ENCODE data around the gene CBL. TPM values are rescaled to one million over a fixed set of nuclear protein-coding genes. Genes with fewer than 3 reads are reported as not detected.
"Not testable (repeated sequence)": the region's sequence is repeated elsewhere in the genome, so short reads cannot be mapped to it uniquely, and the experiment has no call there.

Gene CBL
- 42.0 and 42.1 TPM in 2 replicates for total RNA-seq

- intact Hi-C loops (cut with micrococcal nuclease): loop anchor here (1.0 to 5.0 kb wide), 13 partner anchors 36 to 769 kb away; partner anchors contain the start of genes HINFP, HYOU1, KMT2A and NLRX1
These were observed at the start of gene CBL for GRCh38 chr11:119205574-119206510. CBL (plus strand) TSS chr11:119206339; CDS start chr11:119206418, 79 bp downstream.

GRCh38 chr11:119156496-119156895 lies 49.6 kb upstream of the CBL start:
- intact Hi-C loops (cut with micrococcal nuclease): no loop called here

DNA sequence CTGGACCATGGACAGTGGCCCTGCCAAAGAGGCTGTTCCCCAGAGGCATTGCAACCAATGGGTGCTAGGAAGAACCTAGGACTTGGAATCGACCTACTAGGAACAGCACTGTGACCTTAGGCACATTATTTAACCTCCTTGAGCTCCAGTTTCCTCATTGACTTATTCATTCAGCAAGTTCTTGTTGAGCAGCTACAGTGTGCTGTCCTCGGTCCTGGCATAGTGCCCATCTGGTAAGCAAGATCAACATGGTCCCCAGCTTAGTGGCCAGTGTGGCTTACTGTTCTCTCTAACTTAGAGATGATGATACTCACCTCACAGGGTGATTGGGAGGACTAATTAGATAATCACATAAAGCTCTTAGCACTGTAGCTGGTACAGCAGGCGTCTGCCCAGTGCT lies 49.1 kb upstream of the CBL start:
- intact Hi-C loops (cut with micrococcal nuclease): no loop called here

- intact Hi-C loops (cut with micrococcal nuclease): no loop called here
These were observed 47.7 kb upstream of the CBL start for GRCh38 chr11:119158467-119158866.

DNA sequence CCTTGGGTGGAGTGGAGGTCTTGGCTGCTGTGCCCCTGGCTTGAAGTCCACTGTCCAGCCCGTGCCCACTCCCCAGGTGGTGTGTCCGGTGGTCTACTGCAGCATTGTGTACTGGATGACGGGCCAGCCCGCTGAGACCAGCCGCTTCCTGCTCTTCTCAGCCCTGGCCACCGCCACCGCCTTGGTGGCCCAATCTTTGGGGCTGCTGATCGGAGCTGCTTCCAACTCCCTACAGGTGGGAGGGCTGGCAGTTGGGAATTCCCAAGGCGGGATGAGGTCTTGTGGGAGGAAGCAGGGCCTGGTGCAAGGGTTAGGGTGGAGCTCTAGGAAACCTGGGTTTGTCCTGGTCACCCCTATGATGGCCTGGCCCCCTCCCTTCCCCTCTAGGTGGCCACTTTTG lies 46.0 kb upstream of the CBL start:
- intact Hi-C loops (cut with micrococcal nuclease): no loop called here

GRCh38 chr11:119161871-119162270 lies 44.3 kb upstream of the CBL start:
- intact Hi-C loops (cut with micrococcal nuclease): no loop called here

GRCh38 chr11:119166368-119167076 lies 39.6 kb upstream of the CBL start:
- intact Hi-C loops (cut with micrococcal nuclease): no loop called here

DNA sequence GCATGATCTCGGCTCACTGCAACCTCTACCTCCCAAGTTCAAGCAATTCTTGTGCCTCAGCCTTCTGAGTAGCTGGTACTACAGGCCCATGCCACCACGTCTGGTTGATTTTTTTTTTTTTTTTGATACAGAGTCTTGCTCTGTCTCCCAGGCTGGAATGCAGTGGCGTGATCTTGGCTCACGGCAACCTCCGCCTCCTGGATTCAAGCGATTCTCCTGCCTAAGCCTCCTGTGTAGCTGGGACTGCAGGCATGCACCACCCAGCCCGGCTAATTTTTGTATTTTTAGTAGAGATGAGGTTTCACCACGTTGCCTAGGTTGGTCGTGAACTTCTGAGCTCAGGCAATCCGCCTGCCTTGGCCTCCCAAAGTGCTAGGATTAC lies 39.1 kb upstream of the CBL start:
- intact Hi-C loops (cut with micrococcal nuclease): not testable (repeated sequence)

DNA sequence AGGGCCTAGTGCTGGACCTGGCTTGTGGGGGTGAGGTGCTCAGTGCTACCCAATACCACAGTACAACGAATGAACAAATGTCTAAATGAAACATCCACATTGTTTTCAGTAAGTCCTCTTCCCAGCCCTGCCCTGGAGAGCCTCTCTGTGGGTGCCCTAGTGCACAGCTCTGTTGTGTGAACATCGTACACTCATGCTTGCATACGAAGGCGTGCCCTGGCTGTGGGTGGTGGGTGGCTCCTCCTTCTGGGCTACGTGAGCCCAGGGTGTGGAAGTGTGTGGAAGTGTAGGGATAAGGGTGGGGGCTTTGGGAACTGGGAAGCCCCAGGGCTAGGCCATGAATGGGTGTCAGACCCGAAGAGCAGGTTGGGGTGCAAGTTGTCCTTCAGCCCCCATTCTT lies 38.2 kb upstream of the CBL start:
- intact Hi-C loops (cut with micrococcal nuclease): loop anchor here (1.0 to 2.0 kb wide), 8 partner anchors 19 to 153 kb away; partner anchors contain the start of genes ABCG4, CBL, DPAGT1 and HINFP

- intact Hi-C loops (cut with micrococcal nuclease): loop anchor here (1.0 to 2.0 kb wide), 8 partner anchors 19 to 153 kb away; partner anchors contain the start of genes ABCG4, CBL, DPAGT1 and HINFP
These were observed 37.5 kb upstream of the CBL start, which contains the start of gene NLRX1 for GRCh38 chr11:119168471-119169281. NLRX1 (plus strand) TSS chr11:119168725; CDS start chr11:119171404, 2,679 bp downstream.

GRCh38 chr11:119169282-119169719 lies 36.8 kb upstream of the CBL start:
- intact Hi-C loops (cut with micrococcal nuclease): loop anchor here (2.0 kb wide), 2 partner anchors 38 to 68 kb away; partner anchors contain the start of genes CBL and DPAGT1

GRCh38 chr11:119172513-119172912 lies 33.6 kb upstream of the CBL start:
- intact Hi-C loops (cut with micrococcal nuclease): no loop called here

DNA sequence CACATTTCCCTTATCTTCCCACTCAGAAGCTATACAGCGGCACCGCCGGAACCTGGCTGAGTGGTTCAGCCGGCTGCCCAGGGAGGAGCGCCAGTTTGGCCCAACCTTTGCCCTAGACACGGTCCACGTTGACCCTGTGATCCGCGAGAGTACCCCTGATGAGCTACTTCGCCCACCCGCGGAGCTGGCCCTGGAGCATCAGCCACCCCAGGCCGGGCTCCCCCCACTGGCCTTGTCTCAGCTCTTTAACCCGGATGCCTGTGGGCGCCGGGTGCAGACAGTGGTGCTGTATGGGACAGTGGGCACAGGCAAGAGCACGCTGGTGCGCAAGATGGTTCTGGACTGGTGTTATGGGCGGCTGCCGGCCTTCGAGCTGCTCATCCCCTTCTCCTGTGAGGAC lies 32.7 kb upstream of the CBL start:
- intact Hi-C loops (cut with micrococcal nuclease): no loop called here

DNA sequence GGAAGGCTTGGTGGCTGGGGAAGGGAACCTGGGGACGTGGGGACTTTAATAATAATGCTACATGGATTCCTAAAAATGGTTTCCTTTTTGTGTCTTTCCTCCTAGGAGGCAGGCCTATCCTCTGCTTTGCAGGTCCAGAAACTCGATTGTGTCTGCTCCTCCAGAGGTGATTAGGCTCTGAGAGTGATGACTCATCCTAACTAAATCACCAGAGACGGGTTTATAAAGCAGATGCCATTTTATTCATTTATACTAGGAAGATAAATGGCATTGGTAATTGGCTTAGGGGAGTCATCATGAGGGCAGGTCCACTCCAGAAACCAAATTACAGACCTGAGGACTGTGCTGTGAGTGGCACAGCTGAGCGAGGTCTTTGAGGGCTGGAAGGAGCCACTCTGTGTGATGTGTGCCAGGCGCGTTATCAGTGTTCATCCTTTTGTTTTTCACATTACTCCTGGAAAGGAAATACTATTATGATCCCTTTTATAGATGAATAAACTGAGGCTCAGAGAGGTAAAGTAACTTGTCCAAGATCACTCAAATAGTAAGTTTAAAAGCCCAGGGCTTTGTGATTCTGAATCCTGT lies 30.6 kb upstream of the CBL start:
- intact Hi-C loops (cut with micrococcal nuclease): no loop called here

DNA sequence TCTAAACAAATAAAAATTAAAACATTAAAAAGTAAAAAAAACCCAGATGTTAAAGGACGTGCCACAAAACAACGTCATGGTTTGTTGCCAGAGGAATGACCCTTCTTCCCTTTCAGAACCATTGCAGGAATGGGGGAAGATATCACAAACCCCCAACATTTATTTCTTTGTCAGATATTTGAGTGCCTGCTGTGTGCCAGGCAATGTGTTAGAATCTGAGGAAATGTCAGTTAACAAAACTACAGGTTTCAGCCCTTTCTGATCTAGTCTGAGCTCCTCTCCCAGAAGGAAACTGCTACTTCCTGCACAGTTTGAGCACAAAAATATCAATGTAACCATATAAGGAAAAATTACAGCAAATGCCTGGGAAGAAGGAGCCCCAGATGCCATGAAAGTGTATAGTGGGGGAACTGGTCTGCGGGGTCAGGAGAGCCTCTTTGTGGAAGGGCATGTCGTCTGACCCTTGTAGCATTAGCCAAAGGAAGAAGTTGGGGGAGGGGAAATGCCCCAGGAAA lies 27.9 kb upstream of the CBL start:
- intact Hi-C loops (cut with micrococcal nuclease): no loop called here

- intact Hi-C loops (cut with micrococcal nuclease): no loop called here
These were observed 26.8 kb upstream of the CBL start for GRCh38 chr11:119179342-119179741.

- intact Hi-C loops (cut with micrococcal nuclease): no loop called here
These were observed 26.2 kb upstream of the CBL start for GRCh38 chr11:119179983-119180382.

GRCh38 chr11:119180729-119181676 lies 25.1 kb upstream of the CBL start:
- intact Hi-C loops (cut with micrococcal nuclease): no loop called here

All from T-helper 1 cell treated with Interleukin-12 subunit alpha and Interleukin-12 subunit beta and Interleukin-4 antibody, amounts not matched to agents 30 ng/mL and 1 ng/mL, for 36 hours (primary cell).